PFSK-1 (cell line): Measurements from ENCODE around the gene CLUH.

ENCODE experiments used
- POLR2AphosphoS5 ChIP-seq: IDR thresholded peaks from 2 replicates; pipeline ENCODE4 v1.6.1; 2012; ENCODE audit warnings: low read depth, mild to moderate bottlenecking, control low read depth, low read length, moderate library complexity
- TAF1 ChIP-seq: IDR thresholded peaks from 2 replicates; pipeline ENCODE4 v1.6.1; 2012; ENCODE audit warnings: low read length, control low read depth, borderline replicate concordance; ENCODE audit not compliant: insufficient read depth

- TF ChIP-seq TAF1 (no peak), POLR2AphosphoS5 (no peak)
Observed at GRCh38 chr17:2737693-2738092, 26.1 kb upstream of the CLUH start.
